ENCODE data around the gene GADD45A. TPM values are rescaled to one million over a fixed set of nuclear protein-coding genes. Genes with fewer than 3 reads are reported as not detected.
A peak's percentile ranks its signal among the peaks of the same experiment; 100 is the strongest.

GADD45A gene
- polyA plus RNA-seq, 3 donors from 2014 or later: 14.3 to 21.6 (median 18.5) TPM

DNA sequence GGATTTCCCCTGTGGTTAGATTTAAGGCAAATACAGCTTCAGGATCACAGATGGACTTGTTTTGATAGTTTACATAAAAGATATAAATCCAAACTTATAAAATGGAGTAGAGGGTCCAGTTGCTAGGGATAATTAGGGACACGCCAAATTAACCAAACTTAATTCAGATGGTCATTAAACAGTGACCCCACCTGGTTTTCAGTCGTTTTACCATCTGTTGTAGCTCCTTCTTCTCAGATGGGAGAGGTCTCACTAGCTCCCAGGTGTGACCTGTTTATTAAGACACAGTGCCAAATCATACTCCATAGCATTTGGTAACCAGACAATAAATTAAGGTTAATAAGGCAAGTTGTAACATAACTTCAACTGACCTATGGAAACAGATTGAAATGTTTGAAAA is 8.1 kb upstream of the GADD45A start:
- H3K27ac Mint-ChIP-seq: no peak overlapping the region
- no peak for DNase-seq
- no peaks in the 10 kb centered on the region for H3K9me3 Mint-ChIP-seq
- no peaks in the 10 kb centered on the region for H3K4me1 Mint-ChIP-seq
- H3K36me3 Mint-ChIP-seq: no peaks in the 10 kb centered on the region
- peaks cover 2 to 11% (median 8%) of the 10 kb centered on the region in 3 donors for H3K27me3 Mint-ChIP-seq (ENCODE audit: low read depth in 3 of 3)
- H3K4me3 Mint-ChIP-seq: no peak overlapping the region

DNA sequence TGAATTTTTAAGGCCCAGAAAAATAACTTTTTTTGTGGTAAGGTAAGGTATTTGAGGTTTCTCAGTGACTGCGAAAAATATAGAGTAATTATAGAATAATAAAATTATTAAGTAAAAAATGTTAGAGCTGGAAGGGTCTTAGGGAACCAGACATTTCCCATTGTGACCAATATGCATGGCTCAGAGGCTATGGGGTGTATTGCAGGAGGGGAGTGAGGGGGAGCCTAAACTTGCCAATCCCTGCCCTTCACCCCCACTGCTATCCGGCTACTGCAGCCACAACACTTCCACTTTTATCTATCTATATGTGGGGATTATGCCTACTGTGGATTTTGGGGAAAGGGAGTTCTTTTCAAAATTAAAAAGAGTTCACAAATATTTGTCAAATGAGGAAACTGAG is 7.6 kb upstream of the GADD45A start:
- Mint-ChIP-seq H3K4me3 (no peak overlapping the region), H3K36me3 (no peaks in the 10 kb centered on the region), H3K27ac (no peak overlapping the region), H3K9me3 (no peaks in the 10 kb centered on the region), H3K27me3 (ENCODE audit: low read depth in 3 of 3) (peaks cover 2 to 11% (median 4%) of the 10 kb centered on the region in 3 donors), H3K4me1 (no peaks in the 10 kb centered on the region)
- no peak for DNase-seq

DNA sequence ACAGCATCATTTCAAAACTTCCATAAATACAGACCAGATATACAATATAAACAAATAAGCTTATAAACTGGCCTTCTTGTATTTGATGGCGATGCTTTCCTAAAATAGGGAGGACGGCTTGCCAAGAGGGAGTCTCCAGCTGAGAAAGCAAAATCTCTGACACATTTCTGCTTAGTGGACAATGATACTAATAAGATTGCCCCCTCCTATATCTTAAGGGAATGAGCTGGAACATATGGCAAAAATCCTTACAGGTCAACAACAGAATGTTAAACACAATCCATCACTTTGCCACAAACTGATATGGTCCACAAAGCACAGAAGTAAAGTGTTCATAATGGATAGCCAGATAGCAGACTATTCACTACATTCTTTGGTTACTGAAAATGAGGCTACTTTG is 7.1 kb upstream of the GADD45A start:
- Mint-ChIP-seq H3K9me3 (no peaks in the 10 kb centered on the region), H3K27ac (no peak overlapping the region), H3K27me3 (ENCODE audit: low read depth in 3 of 3) (peaks cover 2 to 11% (median 4%) of the 10 kb centered on the region in 3 donors), H3K4me1 (no peaks in the 10 kb centered on the region), H3K4me3 (no peak overlapping the region), H3K36me3 (no peaks in the 10 kb centered on the region)
- DNase-seq: no peak

DNA sequence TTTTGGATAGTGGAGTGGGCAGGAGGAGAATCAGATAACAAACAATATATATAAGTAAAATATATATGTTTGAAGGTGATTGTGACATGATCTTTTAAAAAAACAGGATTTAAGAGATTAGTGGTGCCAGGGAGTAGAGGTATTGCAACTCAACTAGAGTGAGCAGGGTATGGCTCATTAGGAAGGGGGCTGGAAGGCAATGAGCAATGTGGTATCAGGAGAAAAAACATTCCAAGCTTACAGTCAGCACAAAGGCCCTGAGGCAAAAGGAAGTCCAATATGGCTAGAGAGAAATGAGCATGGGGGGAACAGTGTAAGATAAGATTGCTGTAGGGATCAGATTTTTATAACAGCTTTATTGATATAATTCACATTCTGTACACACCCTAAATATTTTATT is 5.3 kb upstream of the GADD45A start:
- Mint-ChIP-seq H3K9me3 (no peaks in the 10 kb centered on the region), H3K4me1 (peaks cover 7 to 10% of the 10 kb centered on the region in 2 donors), H3K4me3 (no peak overlapping the region), H3K27ac (no peak overlapping the region), H3K27me3 (ENCODE audit: low read depth in 3 of 3) (peaks cover 2 to 9% (median 6%) of the 10 kb centered on the region in 3 donors), H3K36me3 (no peaks in the 10 kb centered on the region)
- DNase-seq: no peak

DNA sequence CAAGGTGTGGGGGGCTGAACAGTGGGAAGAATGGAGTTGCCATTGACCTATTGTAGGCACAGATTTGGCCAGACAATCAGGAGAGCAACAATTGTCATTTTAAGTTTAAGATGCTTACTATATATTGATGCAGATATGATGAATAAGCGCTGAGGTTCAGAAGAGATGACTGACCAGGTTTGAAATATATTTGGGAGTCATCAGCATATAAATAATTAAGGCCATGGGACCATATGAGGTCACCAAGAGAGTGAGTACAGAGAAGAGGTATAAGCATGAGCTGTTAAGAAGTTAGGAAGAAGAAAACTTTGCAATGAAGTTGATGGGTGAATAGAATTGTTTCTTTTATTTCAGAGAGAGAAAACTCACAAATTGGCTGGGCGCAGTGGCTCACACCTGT is 4.5 kb upstream of the GADD45A start:
- no peak overlapping the region for H3K4me3 Mint-ChIP-seq
- no peak overlapping the region for H3K27ac Mint-ChIP-seq
- H3K27me3 Mint-ChIP-seq (ENCODE audit: low read depth in 3 of 3): peaks cover 3 to 10% (median 10%) of the 10 kb centered on the region in 3 donors
- no peaks in the 10 kb centered on the region for H3K9me3 Mint-ChIP-seq
- DNase-seq: no peak
- no peaks in the 10 kb centered on the region for H3K36me3 Mint-ChIP-seq
- peaks cover 10 to 14% of the 10 kb centered on the region in 2 donors for H3K4me1 Mint-ChIP-seq

DNA sequence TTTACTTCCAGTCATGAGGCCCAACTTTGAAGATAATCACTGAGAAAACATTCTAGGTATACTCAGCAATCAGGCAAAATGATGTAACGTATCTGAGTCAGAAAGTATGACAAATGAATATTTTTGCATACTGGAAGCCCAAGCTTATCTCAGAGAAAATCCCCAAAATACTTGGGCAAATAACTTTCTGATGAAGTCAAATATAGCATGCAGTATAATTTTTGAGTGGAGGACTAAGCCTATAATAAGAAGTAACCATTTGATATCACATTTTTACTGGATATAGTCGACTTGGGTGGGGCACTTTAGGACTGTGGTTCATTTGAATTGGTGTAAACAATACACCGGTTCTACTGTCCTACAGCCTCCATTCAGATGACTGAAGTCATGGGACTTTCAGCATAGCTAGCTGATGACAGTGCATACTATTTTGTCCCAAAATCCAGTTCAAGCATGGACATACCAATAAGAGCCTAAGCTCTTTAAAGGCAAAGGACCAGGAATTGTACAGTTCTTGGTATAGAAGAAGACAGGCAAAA is 2.3 kb upstream of the GADD45A start:
- Mint-ChIP-seq H3K9me3 (no peaks in the 10 kb centered on the region), H3K27me3 (ENCODE audit: low read depth in 3 of 3) (peaks cover 4 to 12% (median 10%) of the 10 kb centered on the region in 3 donors), H3K27ac (no peak overlapping the region), H3K4me1 (peaks cover 20 to 24% of the 10 kb centered on the region in 2 donors), H3K4me3 (no peak overlapping the region), H3K36me3 (peaks cover 0 to 4% (median 0%) of the 10 kb centered on the region in 3 donors)
- DNase-seq: no peak

DNA sequence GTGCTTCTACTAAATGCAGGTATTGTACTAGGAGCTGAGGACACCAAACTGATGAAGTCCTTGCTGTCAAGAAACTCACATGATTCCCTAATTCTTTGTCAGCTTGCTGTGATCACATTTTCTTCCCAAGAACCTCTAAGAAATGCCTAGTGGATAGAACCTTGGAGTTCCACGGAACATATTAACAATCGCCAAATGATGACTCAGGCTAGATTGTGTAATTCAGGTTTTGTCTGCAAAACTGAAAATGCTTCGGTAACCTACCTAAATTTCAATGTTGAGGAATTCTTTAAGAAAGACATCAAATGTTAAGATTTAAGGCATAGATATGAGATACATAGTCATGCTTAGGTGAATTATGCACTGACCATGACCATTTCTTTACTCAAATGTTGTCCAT is 1.7 kb upstream of the GADD45A start:
- H3K27me3 Mint-ChIP-seq (ENCODE audit: low read depth in 3 of 3): peaks cover 4 to 11% (median 8%) of the 10 kb centered on the region in 3 donors
- DNase-seq: no peak

DNA sequence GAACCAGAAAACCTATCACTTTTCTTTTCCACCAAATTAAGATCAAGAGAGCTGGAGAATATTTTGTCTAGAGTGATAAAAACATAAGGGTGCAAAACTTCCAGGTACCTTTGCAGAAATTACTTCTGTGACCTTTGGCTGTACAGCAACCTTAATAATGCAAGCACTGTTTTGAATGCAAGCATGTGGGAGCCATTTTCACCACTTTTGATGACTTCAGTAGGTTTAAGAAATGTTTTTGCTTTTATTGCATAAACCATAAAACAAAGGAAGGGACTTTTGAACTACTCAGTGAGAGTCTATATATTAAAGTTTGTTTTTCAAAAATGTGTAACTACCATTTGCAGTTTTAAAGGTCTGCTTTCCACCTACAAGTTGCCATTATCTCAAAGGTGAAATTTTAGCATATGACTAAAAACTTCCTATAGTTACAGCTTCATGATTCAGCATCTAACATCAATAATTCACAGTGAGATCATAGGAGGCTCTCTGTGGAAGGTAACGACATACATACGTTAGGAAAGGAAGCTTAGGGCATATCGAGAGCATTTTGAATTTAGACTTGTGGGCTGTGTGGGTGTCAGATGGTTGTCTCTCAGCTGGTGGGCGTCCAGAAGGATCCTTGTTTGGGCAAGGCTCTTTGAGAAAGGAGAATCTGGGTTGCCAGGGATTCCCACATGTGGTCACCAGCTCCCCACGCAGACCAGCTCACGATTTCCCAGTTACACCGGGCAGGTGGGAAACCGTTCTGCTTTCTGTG is 1.1 kb upstream of the GADD45A start:
- Mint-ChIP-seq H3K9me3 (no peaks in the 10 kb centered on the region), H3K4me1 (peaks cover 20 to 24% of the 10 kb centered on the region in 2 donors), H3K27ac (peak overlapping the region in 5 of 6 donors; percentile 13 to 86 (median 68)), H3K36me3 (peaks cover 5 to 8% (median 6%) of the 10 kb centered on the region in 3 donors), H3K27me3 (ENCODE audit: low read depth in 3 of 3) (peaks cover 4 to 11% (median 6%) of the 10 kb centered on the region in 3 donors), H3K4me3 (peak overlapping the region; percentile 92 to 98 (median 94))
- DNase-seq: peak in 1 of 3 donors; percentile 6

More for the DNA sequence above, 1.7 kb upstream of the GADD45A start:
- H3K4me3 Mint-ChIP-seq: peak overlapping the region in 1 of 5 donors; percentile 54
- H3K4me1 Mint-ChIP-seq: peaks cover 20 to 24% of the 10 kb centered on the region in 2 donors
- no peaks in the 10 kb centered on the region for H3K9me3 Mint-ChIP-seq
- peaks cover 0 to 5% (median 1%) of the 10 kb centered on the region in 3 donors for H3K36me3 Mint-ChIP-seq
- H3K27ac Mint-ChIP-seq: peak overlapping the region in 2 of 6 donors; percentile 30 to 57

DNA sequence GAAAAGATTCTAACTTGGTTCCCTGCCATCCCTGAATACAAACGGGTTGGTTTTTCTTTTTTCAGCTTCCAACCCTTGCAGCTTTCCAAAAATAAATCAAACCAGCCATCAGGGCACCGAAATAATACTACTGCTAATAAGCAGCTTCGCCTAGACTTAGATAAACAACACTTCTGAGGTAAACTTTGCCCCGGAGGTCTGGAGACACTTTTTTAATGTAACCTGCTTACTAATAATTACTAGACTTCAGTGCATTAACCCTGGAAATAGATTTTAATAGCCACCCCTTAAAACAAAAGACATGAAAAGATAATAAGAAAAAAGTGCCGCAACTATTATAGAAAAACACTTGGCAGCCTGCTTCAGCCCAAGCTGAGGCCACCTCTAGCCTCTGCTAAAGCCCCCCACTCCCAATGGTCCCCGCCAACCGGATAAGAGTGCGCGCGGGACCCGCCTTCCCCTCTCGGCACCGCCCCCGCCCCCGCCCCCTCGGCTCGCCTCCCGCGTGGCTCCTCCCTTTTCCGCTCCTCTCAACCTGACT is 405 bp upstream of the GADD45A start:
- peaks cover 3 to 11% (median 6%) of the 10 kb centered on the region in 3 donors for H3K27me3 Mint-ChIP-seq (ENCODE audit: low read depth in 3 of 3)
- DNase-seq: no peak
- peak overlapping the region; percentile 13 to 92 (median 88) for H3K27ac Mint-ChIP-seq

DNA sequence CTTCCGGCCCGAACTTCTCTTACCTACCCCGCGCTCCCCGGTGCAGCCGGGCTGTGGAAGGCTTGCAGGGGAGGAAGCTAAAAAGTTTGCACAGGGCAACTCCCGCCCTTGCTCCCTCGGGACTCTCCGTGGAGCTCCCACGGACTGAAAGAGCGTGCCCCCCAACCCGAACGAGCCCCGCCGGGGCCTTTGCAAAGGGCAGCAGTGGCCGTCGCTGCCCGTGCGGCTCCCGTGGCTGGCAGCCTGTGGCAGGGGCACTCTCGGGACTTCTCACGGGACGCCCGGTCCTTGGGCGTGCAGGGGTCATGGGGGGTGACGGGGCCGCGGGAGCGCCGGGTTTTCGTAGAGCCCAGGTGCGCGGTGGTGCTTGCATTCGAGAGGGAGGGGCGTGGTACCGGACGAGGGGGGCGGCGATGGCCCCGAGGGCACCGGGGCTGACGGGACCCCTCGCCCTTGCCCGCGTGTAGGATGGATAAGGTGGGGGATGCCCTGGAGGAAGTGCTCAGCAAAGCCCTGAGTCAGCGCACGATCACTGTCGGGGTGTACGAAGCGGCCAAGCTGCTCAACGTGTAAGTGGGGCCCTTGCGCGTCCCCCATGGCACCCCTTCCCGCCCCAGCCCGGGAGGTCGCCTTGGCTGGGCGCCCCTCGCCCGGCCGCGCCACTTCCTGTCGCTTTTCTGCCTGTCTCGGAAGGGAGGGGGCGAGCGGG is 711 bp downstream of the GADD45A start:
- H3K9me3 Mint-ChIP-seq: no peaks in the 10 kb centered on the region
- H3K27me3 Mint-ChIP-seq (ENCODE audit: low read depth in 3 of 3): peaks cover 3 to 11% (median 3%) of the 10 kb centered on the region in 3 donors
- H3K36me3 Mint-ChIP-seq: peaks cover 5 to 12% (median 6%) of the 10 kb centered on the region in 3 donors
- peak overlapping the region; percentile 78 to 92 (median 88) for H3K27ac Mint-ChIP-seq
- peak; percentile 43 to 57 (median 55) for DNase-seq
- peak overlapping the region; percentile 92 to 98 (median 94) for H3K4me3 Mint-ChIP-seq
- peaks cover 20 to 24% of the 10 kb centered on the region in 2 donors for H3K4me1 Mint-ChIP-seq

More for the DNA sequence above, 405 bp upstream of the GADD45A start:
- Mint-ChIP-seq H3K36me3 (peaks cover 5 to 12% (median 6%) of the 10 kb centered on the region in 3 donors), H3K4me3 (peak overlapping the region; percentile 92 to 98 (median 94)), H3K9me3 (no peaks in the 10 kb centered on the region), H3K4me1 (peaks cover 20 to 24% of the 10 kb centered on the region in 2 donors)

DNA sequence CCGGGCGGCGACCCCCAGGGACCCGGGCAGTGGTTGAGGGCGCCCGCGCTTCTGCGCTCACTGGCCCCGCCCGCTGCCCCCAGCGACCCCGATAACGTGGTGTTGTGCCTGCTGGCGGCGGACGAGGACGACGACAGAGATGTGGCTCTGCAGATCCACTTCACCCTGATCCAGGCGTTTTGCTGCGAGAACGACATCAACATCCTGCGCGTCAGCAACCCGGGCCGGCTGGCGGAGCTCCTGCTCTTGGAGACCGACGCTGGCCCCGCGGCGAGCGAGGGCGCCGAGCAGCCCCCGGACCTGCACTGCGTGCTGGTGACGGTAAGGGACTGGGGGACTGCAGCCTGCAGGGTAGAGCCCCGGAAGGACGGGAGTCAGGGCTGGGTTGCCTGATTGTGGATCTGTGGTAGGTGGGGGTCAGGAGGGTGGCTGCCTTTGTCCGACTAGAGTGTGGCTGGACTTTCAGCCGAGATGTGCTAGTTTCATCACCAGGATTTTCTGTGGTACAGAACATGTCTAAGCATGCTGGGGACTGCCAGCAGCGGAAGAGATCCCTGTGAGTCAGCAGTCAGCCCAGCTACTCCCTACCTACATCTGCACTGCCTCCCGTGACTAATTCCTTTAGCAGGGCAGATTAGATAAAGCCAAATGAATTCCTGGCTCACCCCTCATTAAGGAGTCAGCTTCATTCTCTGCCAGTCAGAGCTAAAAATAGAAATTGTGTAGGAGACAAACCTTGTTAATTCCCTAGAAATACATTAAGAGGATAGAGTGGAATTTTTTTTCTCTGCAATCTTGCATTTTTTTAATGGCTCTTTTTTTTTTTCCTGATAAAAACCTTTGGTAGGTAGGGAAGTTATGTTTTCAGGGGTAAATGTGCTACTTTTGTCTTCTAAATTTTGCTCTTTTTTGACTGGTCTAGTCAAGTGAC is 1.5 kb downstream of the GADD45A start:
- H3K36me3 Mint-ChIP-seq: peaks cover 5 to 12% (median 6%) of the 10 kb centered on the region in 3 donors
- H3K4me1 Mint-ChIP-seq: peaks cover 20 to 24% of the 10 kb centered on the region in 2 donors
- no peaks in the 10 kb centered on the region for H3K9me3 Mint-ChIP-seq

DNA sequence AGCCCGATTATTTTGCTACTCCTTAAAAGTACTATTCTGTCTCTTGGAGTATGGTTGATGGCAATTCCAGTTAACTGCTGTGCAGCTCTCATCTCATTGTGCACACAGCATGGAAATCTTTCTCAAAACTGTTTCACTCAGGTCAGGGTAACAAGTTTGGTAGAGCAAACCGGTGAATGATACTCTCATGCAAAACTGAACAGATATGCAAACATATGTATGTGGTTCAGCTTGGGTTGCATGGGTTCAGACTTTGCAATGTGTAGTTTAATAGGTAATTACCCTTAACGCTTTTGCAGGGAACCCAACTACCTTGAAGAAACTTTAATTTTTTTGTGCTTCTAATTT is 2.2 kb downstream of the GADD45A start:
- no peak for DNase-seq
- Mint-ChIP-seq H3K27ac (peak overlapping the region in 5 of 6 donors; percentile 76 to 91 (median 86)), H3K27me3 (ENCODE audit: low read depth in 3 of 3) (peaks cover 3 to 11% (median 3%) of the 10 kb centered on the region in 3 donors), H3K4me1 (peaks cover 20 to 24% of the 10 kb centered on the region in 2 donors), H3K36me3 (peaks cover 5 to 12% (median 6%) of the 10 kb centered on the region in 3 donors), H3K9me3 (no peaks in the 10 kb centered on the region), H3K4me3 (peak overlapping the region; percentile 92 to 98 (median 94))

More for the DNA sequence above, 1.5 kb downstream of the GADD45A start:
- peak; percentile 67 to 72 (median 71) for DNase-seq
- peak overlapping the region; percentile 92 to 98 (median 94) for H3K4me3 Mint-ChIP-seq
- peak overlapping the region; percentile 78 to 92 (median 88) for H3K27ac Mint-ChIP-seq
- H3K27me3 Mint-ChIP-seq (ENCODE audit: low read depth in 3 of 3): peaks cover 3 to 11% (median 3%) of the 10 kb centered on the region in 3 donors

All from immature natural killer cell (primary cell).